GM12878 (cell line): ENCODE data around the gene OTOF. TPM values are rescaled to one million over a fixed set of nuclear protein-coding genes. Genes with fewer than 3 reads are reported as not detected.

ENCODE experiments used
- ATAC-seq: fragments of 200-7000 bp; cut with Tn5 transposase; 3 replicates; pipeline ENCODE4 v1.9.1; 2020; ENCODE audit warnings: mild to moderate bottlenecking, moderate library complexity
- BruUV-seq: library from RNA; stranded (reverse); fragments of 400-500 nt; replicated peaks from 2 replicates; lab custom pipeline; 2021; lab: Mats Ljungman, UMichigan
- CTCF ChIA-PET: fragments of 300-600 bp; sonication (Branson Sonifier 250); formaldehyde crosslinking; extraction: SDS; loops from one replicate; lab custom pipeline; 2021; ENCODE audit warnings: inconsistent platforms; lab: Yijun Ruan, JAX
- POLR2A ChIA-PET: fragments of 350-600 bp; formaldehyde crosslinking; extraction: SDS; loops from one replicate; lab custom pipeline; 2021; ENCODE audit warnings: inconsistent platforms; lab: Charles Lee
- RAD21 ChIA-PET: fragments of 300-600 bp; sonication (Branson Sonifier 250); formaldehyde crosslinking; loops from one replicate; lab custom pipeline; 2023; ENCODE audit warnings: antibody characterized with exemption; ENCODE audit not compliant: unreplicated experiment; lab: Charles Lee
- SMC1A ChIA-PET: fragments of 300-600 bp; sonication (Branson Sonifier 250); formaldehyde crosslinking; loops from one replicate; lab custom pipeline; 2023; ENCODE audit not compliant: unreplicated experiment, uncharacterized antibody; lab: Charles Lee
- DNase-seq: peaks from one replicate; pipeline ENCODE4 v3.0.0-alpha.2; 2011; ENCODE audit warnings: low read depth, low spot score
- FAIRE-seq: peaks from 3 replicates; lab custom pipeline; 2011; peaks lifted over from hg19 to GRCh38; lab: Jason Lieb, UNC
- H2AFZ ChIP-seq: 2 replicates; pipeline ENCODE4 v1.6.0; 2011; ENCODE audit warnings: low read depth, low read length, control low read depth; ENCODE audit not compliant: control insufficient read depth
- H3K27ac ChIP-seq: 2 replicates; pipeline ENCODE4 v1.5.1; 2011; ENCODE audit warnings: control low read depth; ENCODE audit not compliant: control insufficient read depth, insufficient read depth
- H3K27me3 ChIP-seq, 2 experiments: replicated peaks in 1 of 2; 2 replicates each; pipeline versions ENCODE4 v1.6.0 to v1.6.1; 2011; ENCODE audit warnings: low read length in 1 of 2; ENCODE audit not compliant: control insufficient read depth in 2 of 2, insufficient read depth in 2 of 2
- H3K36me3 ChIP-seq, 2 experiments: 2 replicates each; pipeline ENCODE4 v1.5.1; 2011; ENCODE audit warnings: low read length in 1 of 2; ENCODE audit not compliant: control insufficient read depth in 2 of 2, insufficient read depth in 2 of 2
- H3K4me1 ChIP-seq: 2 replicates; pipeline ENCODE4 v1.6.1; 2011; ENCODE audit warnings: mild to moderate bottlenecking, low read length, moderate library complexity, mixed read lengths; ENCODE audit not compliant: control insufficient read depth, insufficient read depth
- H3K4me2 ChIP-seq: 2 replicates; pipeline ENCODE4 v1.6.0; 2011; ENCODE audit warnings: control low read depth; ENCODE audit not compliant: control insufficient read depth, insufficient read depth
- H3K4me3 ChIP-seq: fragments of 200-600 bp; sonication (generic); 2 replicates; pipeline ENCODE4 v1.5.1; 2016
- H3K79me2 ChIP-seq: 2 replicates; pipeline ENCODE4 v1.6.0; 2011; ENCODE audit warnings: low read length; ENCODE audit not compliant: control insufficient read depth, insufficient read depth
- H3K9ac ChIP-seq: 2 replicates; pipeline ENCODE4 v1.8.0; 2011; ENCODE audit warnings: low read length, control low read depth, mixed read lengths; ENCODE audit not compliant: control insufficient read depth, insufficient read depth
- H3K9me3 ChIP-seq: replicated peaks from 3 replicates; pipeline ENCODE4 v1.5.1; 2011; ENCODE audit warnings: mild to moderate bottlenecking, low read length; ENCODE audit not compliant: control insufficient read depth, insufficient read depth
- H4K20me1 ChIP-seq: 2 replicates; pipeline ENCODE4 v1.6.0; 2011; ENCODE audit not compliant: control insufficient read depth, insufficient read depth
- IKZF1 ChIP-seq: fragments of 450-650 bp; conservative IDR thresholded peaks from 2 replicates; pipeline ENCODE4 v1.6.1; 2017; ENCODE audit warnings: antibody characterized with exemption, mild to moderate bottlenecking
- WGBS: methylation state at CpG from one replicate; pipeline ENCODE4 v1.1.6; 2016; ENCODE audit warnings: low lambda C conversion rate; ENCODE audit not compliant: insufficient replicate concordance, insufficient coverage; ENCODE audit errors: missing lambda C conversion rate; 5-methylcytosine and 5-hydroxymethylcytosine counted together
- in situ Hi-C: fragments of 300-500 bp; cut with MboI; formaldehyde crosslinking; loops from 9 replicates; pipeline ENCODE4 v1.14.3; 2018; ENCODE audit warnings: mixed read lengths
- intact Hi-C: fragments of 100-400 bp; cut with micrococcal nuclease; formaldehyde crosslinking; loops from one replicate; pipeline ENCODE4 v1.14.2; 2022; ENCODE audit not compliant: unreplicated experiment
- polyA plus RNA-seq, 11 experiments: library from polyadenylated mRNA; depleted of rRNA in 4 of 11; unstranded in 6 of 11; stranded (reverse) in 5 of 11; fragments of >200 nt; fragmentation: Nextera tagmentation in 4 of 11; fragmentation: Illumina TruSeq in 1 of 11; extraction: Ambion mirVana in 4 of 11; extraction: Trizol in 1 of 11; gene quantifications; 1 replicate in 1 of 11; 2 replicates in 10 of 11; pipeline versions ENCODE4 v1.2.1 to v1.2.3, GENCODE V29; 2011 to 2016; ENCODE audit warnings: inconsistent platforms in 2 of 11, missing spikeins in 2 of 11, low read depth in 1 of 11
- total RNA-seq, 4 experiments: library from RNA; depleted of rRNA in 3 of 4; stranded (reverse); fragments of >200 nt in 3 of 4; fragmentation: Illumina TruSeq in 1 of 4; extraction: Trizol in 1 of 4; gene quantifications; 2 replicates each; pipeline versions ENCODE4 v1.2.1 to v1.2.3, GENCODE V29; 2013 to 2021
- TF ChIP-seq, protein P1 (sequence below): fragments of 450-650 bp; IDR thresholded peaks from 2 replicates; pipeline ENCODE4 v1.6.1; 2016; ENCODE audit warnings: mild to moderate bottlenecking, moderate library complexity, borderline replicate concordance

OTOF gene
- total and polyA plus RNA-seq, 10 of the 15 experiments (the other 5 are each of a cell fraction or from before 2014, with no cell fraction given) = under 0.01 to 0.31 (median 0.07) TPM; not detected in 6

DNA sequence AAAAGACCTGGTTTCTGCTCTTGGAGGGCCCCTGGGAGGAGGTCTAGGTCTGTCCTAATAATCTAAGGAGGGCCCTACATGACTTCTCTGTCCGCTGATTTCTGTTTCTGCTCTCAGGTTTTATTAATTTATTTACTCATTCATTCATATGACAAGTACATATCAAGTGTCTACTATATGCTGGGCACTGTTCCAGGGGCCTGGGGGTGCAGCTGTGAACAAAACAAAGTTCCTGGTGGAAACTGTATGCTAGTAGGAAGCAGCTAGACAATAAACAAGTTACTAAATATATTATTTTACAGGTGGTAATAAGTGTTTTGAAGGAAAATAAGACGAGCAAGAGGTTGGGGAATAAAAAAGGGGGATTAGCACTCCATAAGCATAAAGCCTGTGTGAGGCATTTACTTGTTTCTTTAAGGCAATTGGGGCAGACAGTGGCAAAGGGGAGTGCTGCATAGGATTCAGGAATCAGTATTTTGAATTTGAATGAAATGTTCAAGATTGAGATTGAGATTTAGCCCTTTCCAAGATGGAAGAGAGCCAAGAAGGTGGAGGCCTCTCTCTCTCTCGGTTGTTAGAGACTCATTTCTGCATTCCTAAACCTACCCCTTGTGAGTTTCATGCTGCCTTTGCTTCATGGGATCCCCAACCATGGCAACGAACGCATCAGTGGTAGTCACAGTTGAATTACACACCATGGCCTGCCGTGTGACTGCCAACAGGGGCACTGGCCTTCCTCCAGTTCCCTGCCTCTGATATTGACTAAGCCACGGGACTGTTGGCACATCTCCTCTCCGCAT lies 47.9 kb downstream of the OTOF start:
- intact Hi-C loops (no loop called here), in situ Hi-C loops (no loop called here)
- ATAC-seq (no peak), DNase-seq (no peak), FAIRE-seq (no peak)
- H2AFZ ChIP-seq = no peak overlapping the region
- CTCF ChIA-PET = no interaction called here
- POLR2A ChIA-PET = no interaction called here
- SMC1A ChIA-PET = interaction anchor here (0.5 to 0.7 kb wide), 2 partner anchors 8 to 16 kb away, joined by 3 read pairs; no protein-coding TSS in a partner anchor
- no peaks in the 10 kb centered on the region for H3K9me3 ChIP-seq
- no peak overlapping the region for H3K4me3 ChIP-seq
- H3K27me3 ChIP-seq = 0 out of 4 replicates have a peak, but pooled peaks cover 0 to 2% of the 10 kb centered on the region in 2 experiments
- RAD21 ChIA-PET = no interaction called here
- no peak overlapping the region for H3K27ac ChIP-seq
- no peak overlapping the region for H3K9ac ChIP-seq
- no peak overlapping the region for H3K4me2 ChIP-seq
- H4K20me1 ChIP-seq = no peaks in the 10 kb centered on the region
- no peak for TF ChIP-seq IKZF1
- TF ChIP-seq, protein P1, sequence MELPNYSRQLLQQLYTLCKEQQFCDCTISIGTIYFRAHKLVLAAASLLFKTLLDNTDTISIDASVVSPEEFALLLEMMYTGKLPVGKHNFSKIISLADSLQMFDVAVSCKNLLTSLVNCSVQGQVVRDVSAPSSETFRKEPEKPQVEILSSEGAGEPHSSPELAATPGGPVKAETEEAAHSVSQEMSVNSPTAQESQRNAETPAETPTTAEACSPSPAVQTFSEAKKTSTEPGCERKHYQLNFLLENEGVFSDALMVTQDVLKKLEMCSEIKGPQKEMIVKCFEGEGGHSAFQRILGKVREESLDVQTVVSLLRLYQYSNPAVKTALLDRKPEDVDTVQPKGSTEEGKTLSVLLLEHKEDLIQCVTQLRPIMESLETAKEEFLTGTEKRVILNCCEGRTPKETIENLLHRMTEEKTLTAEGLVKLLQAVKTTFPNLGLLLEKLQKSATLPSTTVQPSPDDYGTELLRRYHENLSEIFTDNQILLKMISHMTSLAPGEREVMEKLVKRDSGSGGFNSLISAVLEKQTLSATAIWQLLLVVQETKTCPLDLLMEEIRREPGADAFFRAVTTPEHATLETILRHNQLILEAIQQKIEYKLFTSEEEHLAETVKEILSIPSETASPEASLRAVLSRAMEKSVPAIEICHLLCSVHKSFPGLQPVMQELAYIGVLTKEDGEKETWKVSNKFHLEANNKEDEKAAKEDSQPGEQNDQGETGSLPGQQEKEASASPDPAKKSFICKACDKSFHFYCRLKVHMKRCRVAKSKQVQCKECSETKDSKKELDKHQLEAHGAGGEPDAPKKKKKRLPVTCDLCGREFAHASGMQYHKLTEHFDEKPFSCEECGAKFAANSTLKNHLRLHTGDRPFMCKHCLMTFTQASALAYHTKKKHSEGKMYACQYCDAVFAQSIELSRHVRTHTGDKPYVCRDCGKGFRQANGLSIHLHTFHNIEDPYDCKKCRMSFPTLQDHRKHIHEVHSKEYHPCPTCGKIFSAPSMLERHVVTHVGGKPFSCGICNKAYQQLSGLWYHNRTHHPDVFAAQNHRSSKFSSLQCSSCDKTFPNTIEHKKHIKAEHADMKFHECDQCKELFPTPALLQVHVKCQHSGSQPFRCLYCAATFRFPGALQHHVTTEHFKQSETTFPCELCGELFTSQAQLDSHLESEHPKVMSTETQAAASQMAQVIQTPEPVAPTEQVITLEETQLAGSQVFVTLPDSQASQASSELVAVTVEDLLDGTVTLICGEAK = no peak
- H3K79me2 ChIP-seq = no peaks in the 10 kb centered on the region
- no TSS peak for BruUV-seq
- 32% methylated on average over 8 of the region's 8 CpGs for WGBS
- no peaks in the 10 kb centered on the region for H3K36me3 ChIP-seq
- no peaks in the 10 kb centered on the region for H3K4me1 ChIP-seq
